GM18526 (cell line): ENCODE data around the gene WNT3.

Source experiments
- POLR2A ChIP-seq: IDR thresholded peaks from 3 replicates; pipeline ENCODE4 v1.6.1; 2011; ENCODE audit not compliant: insufficient read length; ENCODE audit errors: extremely low read depth

The WNT3 gene

DNA sequence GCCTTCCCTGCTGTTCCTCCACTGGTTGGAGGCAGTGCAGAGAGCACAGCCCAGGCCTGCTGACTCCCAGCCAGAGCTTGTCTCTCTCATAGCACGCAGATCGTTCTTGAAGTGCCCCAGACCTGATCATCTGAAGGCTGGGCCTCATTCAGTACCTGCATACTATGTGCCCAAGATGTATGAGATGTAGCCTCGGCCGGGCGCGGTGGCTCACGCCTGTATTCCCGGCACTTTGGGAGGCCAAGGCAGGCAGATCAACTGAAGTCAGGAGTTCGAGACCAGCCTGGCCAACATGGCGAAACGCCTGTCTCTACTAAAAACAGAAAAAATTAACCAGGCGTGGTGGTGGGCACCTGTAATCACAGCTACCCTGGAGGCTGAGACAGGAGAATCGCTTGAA is 31.0 kb downstream of the WNT3 start:
- TF ChIP-seq POLR2A = no peak

- TF ChIP-seq POLR2A = no peak
Observed at GRCh38 chr17:46785696-46786095, 32.8 kb downstream of the WNT3 start.

DNA sequence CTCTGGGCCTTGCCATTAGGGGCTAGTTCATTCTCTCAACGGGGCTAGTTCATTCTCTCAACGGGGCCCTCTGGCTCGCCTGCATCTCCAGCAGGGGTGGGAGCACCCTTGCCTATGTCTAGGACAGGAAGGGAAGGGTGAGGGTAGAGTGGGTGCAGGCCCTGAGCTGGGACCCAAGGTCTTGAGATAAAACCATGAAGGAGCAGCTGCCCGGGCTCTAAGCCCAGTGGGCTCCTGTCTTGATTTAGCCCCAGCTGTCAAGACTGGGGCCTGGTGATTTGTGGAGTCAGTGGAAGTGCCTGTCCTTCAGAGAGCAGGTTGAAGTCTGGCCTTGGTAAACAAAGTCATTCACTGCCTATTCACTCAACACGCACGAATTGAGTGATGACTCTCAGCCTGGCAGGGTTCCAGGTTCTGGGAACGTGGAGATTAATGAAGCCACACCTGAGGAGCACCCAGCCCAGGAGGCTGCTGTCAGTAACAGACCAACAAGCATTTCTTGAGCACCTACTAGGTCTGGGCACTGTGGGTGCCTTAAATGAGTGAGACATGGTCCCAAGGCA is 35.4 kb downstream of the WNT3 start:
- TF ChIP-seq POLR2A = no peak

DNA sequence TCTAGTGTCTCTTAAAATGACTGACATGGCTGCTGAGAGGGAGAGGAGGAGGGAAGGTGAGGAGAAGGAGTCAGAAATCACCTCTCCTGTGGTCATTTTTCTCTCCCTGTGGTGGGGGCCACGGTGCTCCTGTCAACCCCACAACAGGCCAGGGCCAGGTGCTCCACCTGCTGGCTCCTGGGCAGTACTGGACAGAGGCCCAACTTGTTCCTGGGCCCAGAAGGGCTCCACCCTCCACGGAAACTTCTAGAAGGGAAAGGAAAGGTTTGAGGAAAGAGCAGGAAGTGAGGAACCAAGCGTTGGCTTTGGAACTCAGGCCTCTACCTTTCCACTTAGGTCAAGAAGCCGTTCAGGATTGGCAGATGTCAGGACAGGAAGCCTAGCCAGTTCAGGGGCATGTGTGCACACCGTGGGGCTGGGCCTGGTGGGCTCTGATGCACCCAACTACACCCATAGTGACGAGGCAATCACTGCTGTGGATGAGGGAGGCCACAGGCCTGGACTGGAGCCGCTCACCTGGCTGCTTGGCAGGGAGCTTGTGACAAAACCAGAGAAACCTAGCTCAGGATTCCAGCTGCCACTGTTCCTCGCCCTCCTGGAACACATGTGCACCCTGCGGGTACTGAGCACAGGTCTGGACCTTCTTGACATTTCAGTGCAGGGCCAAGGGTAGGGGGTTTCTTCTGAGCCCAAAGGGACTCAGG is 36.1 kb downstream of the WNT3 start:
- TF ChIP-seq POLR2A = no peak

- TF ChIP-seq POLR2A = no peak
Observed at GRCh38 chr17:46780003-46780373, 38.5 kb downstream of the WNT3 start.

GRCh38 chr17:46777943-46778915 is 40.3 kb downstream of the WNT3 start:
- TF ChIP-seq POLR2A = no peak

- TF ChIP-seq POLR2A = no peak
Observed at GRCh38 chr17:46776298-46777005, 42.0 kb downstream of the WNT3 start.

GRCh38 chr17:46774108-46774737 is 44.3 kb downstream of the WNT3 start:
- no peak for TF ChIP-seq POLR2A

DNA sequence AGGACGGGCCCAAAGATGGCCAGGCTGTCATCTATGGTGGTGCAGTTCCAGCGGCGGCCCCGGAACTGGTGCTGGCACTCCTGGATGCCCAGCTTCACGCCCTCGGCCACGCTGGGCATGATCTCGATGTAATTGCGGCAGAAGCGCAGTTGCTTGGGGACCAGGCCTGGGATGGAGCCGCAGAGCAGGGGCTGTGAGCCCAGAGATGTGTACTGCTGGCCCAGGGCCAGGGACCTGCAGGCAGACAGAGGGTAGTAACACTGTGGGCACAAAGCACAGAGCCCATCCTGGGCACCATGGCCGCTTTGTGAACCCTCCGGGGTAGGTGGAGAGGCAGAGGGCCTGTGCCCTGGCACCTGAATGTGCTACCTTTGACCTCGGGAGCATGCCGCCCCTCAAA is 44.8 kb downstream of the WNT3 start:
- no peak for TF ChIP-seq POLR2A

- TF ChIP-seq POLR2A = no peak
Observed at GRCh38 chr17:46773221-46773605, 45.3 kb downstream of the WNT3 start.

DNA sequence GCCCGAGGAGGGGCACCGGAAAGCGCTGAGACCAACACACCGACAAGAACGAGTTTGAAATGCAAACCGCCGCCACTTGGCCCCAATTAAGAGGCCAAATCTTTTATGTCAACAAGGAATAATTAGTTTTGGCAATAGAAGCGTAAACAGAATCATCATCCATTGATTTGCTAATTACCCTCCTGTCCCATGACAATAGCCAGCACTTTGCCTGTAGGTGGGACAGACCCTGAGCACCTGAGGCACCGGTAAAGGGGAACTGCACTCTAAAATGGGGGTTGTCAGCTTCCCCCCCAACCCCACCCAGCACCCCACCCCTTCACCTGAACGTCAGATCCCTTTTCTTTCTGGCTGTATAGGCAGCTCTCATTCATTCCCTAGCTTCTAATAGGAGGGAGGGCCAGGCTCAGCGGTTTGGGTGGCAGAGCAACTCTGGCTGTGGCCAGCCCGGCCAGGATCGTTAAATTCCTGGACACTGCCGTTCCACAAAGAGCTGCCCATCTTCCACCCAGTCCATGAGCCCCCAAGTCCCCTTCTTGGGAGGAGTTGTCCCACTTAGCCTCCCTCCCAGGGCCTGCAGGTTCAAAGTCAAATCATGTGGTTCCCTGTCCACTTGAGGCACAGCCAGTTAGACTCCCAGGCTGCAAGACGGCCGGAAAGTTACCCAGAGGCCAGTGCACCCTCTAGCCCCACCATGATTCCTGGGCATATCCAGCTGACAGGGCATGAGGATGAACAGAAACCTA is 45.8 kb downstream of the WNT3 start:
- no peak for TF ChIP-seq POLR2A

DNA sequence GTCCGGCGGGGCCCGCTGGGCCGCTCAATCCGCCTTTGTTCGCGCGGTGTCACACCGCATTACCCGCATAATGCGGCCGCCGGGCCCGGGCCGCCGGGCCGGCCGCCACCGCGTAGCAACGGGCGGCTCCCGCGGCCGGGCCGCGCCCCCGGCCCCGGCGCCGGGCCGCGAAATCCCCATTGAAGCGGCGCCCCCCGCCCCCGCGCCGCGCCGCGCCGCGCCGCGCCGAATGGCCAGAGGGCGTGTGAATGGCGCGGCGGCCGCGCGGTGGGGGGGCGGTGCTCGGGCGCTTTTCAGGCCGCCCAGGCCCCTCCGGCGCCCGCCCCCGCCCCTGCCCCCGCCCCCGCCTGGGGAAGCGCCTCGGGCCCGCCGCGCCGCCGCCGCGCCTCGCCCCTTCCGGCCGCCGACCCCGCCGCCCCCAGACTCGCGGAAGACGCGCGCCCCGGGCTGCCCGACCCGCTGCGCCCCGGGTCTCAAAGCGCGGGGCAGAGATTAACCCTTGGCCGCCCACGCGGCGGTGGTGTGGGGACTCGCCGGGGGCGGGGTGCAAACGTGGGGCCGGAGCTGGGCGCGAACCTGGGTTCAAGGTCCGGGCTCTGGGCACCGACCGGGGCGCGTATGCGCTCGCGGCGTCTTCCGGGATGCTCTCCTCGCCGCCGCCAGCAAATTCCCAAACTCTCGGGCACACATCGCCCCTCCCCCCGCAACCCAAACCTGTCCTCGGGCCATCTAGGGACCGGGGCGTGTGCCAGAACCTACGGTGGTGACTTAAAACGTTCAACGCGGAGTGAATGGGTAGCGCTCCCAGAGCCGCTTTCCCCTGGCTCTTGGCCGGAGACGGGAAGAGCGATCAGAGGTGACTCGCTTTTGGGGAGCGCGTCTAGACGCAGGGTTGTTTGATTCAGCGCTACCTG is 46.7 kb downstream of the WNT3 start:
- no peak for TF ChIP-seq POLR2A
